ENCODE results near the gene GXYLT1.

Gene GXYLT1

GRCh38 chr12:42174978-42175377, 30.3 kb upstream of the GXYLT1 start:
- Histone ChIP-seq H3K27me3 (ENCODE audit: control insufficient read depth in 1 of 2, insufficient read depth in 2 of 2, low read length in 2 of 2) (no peaks in the 10 kb centered on the region), H3K4me3 (ENCODE audit: low read length in 2 of 2) (no peak overlapping the region), H3K9ac (ENCODE audit: low read length in 2 of 2) (no peak overlapping the region), H3K27ac (ENCODE audit: low read length) (no peak overlapping the region), H3K4me1 (ENCODE audit: control insufficient read depth, insufficient read depth, low read length) (no peaks in the 10 kb centered on the region), H3K36me3 (ENCODE audit: control insufficient read depth in 2 of 2, insufficient read depth in 2 of 2, low read length in 2 of 2) (peaks cover 0 to 3% of the 10 kb centered on the region in 2 donors), H3K9me3 (ENCODE audit: control insufficient read depth in 2 of 2, low read length in 2 of 2) (no peaks in the 10 kb centered on the region)

- H3K9me3 ChIP-seq (ENCODE audit: control insufficient read depth in 2 of 2, low read length in 2 of 2), result no peaks in the 10 kb centered on the region
- no peak overlapping the region for H3K9ac ChIP-seq (ENCODE audit: low read length in 2 of 2)
- H3K27me3 ChIP-seq (ENCODE audit: control insufficient read depth in 1 of 2, insufficient read depth in 2 of 2, low read length in 2 of 2), result no peaks in the 10 kb centered on the region
- no peaks in the 10 kb centered on the region for H3K4me1 ChIP-seq (ENCODE audit: control insufficient read depth, insufficient read depth, low read length)
- H3K4me3 ChIP-seq (ENCODE audit: low read length in 2 of 2), result no peak overlapping the region
- peaks cover 0 to 1% of the 10 kb centered on the region in 2 donors for H3K36me3 ChIP-seq (ENCODE audit: control insufficient read depth in 2 of 2, insufficient read depth in 2 of 2, low read length in 2 of 2)
- no peak overlapping the region for H3K27ac ChIP-seq (ENCODE audit: low read length)
Measured at GRCh38 chr12:42173961-42174521, 29.4 kb upstream of the GXYLT1 start.

- H3K36me3 ChIP-seq (ENCODE audit: control insufficient read depth in 2 of 2, insufficient read depth in 2 of 2, low read length in 2 of 2), result no peaks in the 10 kb centered on the region
- no peaks in the 10 kb centered on the region for H3K9me3 ChIP-seq (ENCODE audit: control insufficient read depth in 2 of 2, low read length in 2 of 2)
- no peaks in the 10 kb centered on the region for H3K27me3 ChIP-seq (ENCODE audit: control insufficient read depth in 1 of 2, insufficient read depth in 2 of 2, low read length in 2 of 2)
- H3K27ac ChIP-seq (ENCODE audit: low read length), result no peak overlapping the region
- H3K9ac ChIP-seq (ENCODE audit: low read length in 2 of 2), result no peak overlapping the region
- H3K4me3 ChIP-seq (ENCODE audit: low read length in 2 of 2), result no peak overlapping the region
- no peaks in the 10 kb centered on the region for H3K4me1 ChIP-seq (ENCODE audit: control insufficient read depth, insufficient read depth, low read length)
Measured at GRCh38 chr12:42172441-42173210, 28.0 kb upstream of the GXYLT1 start.

GRCh38 chr12:42167711-42168110, 23.0 kb upstream of the GXYLT1 start:
- Histone ChIP-seq H3K9me3 (ENCODE audit: control insufficient read depth in 2 of 2, low read length in 2 of 2) (no peaks in the 10 kb centered on the region), H3K4me3 (ENCODE audit: low read length in 2 of 2) (no peak overlapping the region), H3K36me3 (ENCODE audit: control insufficient read depth in 2 of 2, insufficient read depth in 2 of 2, low read length in 2 of 2) (no peaks in the 10 kb centered on the region), H3K27ac (ENCODE audit: low read length) (no peak overlapping the region), H3K4me1 (ENCODE audit: control insufficient read depth, insufficient read depth, low read length) (no peaks in the 10 kb centered on the region), H3K27me3 (ENCODE audit: control insufficient read depth in 1 of 2, insufficient read depth in 2 of 2, low read length in 2 of 2) (no peaks in the 10 kb centered on the region), H3K9ac (ENCODE audit: low read length in 2 of 2) (no peak overlapping the region)

- H3K4me1 ChIP-seq (ENCODE audit: control insufficient read depth, insufficient read depth, low read length), result no peaks in the 10 kb centered on the region
- no peaks in the 10 kb centered on the region for H3K27me3 ChIP-seq (ENCODE audit: control insufficient read depth in 1 of 2, insufficient read depth in 2 of 2, low read length in 2 of 2)
- H3K27ac ChIP-seq (ENCODE audit: low read length), result no peak overlapping the region
- H3K9ac ChIP-seq (ENCODE audit: low read length in 2 of 2), result no peak overlapping the region
- no peaks in the 10 kb centered on the region for H3K9me3 ChIP-seq (ENCODE audit: control insufficient read depth in 2 of 2, low read length in 2 of 2)
- no peak overlapping the region for H3K4me3 ChIP-seq (ENCODE audit: low read length in 2 of 2)
- H3K36me3 ChIP-seq (ENCODE audit: control insufficient read depth in 2 of 2, insufficient read depth in 2 of 2, low read length in 2 of 2), result no peaks in the 10 kb centered on the region
Measured at GRCh38 chr12:42166501-42166900, 21.8 kb upstream of the GXYLT1 start.

GRCh38 chr12:42163913-42164312, 19.2 kb upstream of the GXYLT1 start:
- no peak overlapping the region for H3K27ac ChIP-seq (ENCODE audit: low read length)
- no peaks in the 10 kb centered on the region for H3K9me3 ChIP-seq (ENCODE audit: control insufficient read depth in 2 of 2, low read length in 2 of 2)
- no peak overlapping the region for H3K4me3 ChIP-seq (ENCODE audit: low read length in 2 of 2)
- no peaks in the 10 kb centered on the region for H3K27me3 ChIP-seq (ENCODE audit: control insufficient read depth in 1 of 2, insufficient read depth in 2 of 2, low read length in 2 of 2)
- no peak overlapping the region for H3K9ac ChIP-seq (ENCODE audit: low read length in 2 of 2)
- no peaks in the 10 kb centered on the region for H3K4me1 ChIP-seq (ENCODE audit: control insufficient read depth, insufficient read depth, low read length)
- no peaks in the 10 kb centered on the region for H3K36me3 ChIP-seq (ENCODE audit: control insufficient read depth in 2 of 2, insufficient read depth in 2 of 2, low read length in 2 of 2)

GRCh38 chr12:42162965-42163364, 18.3 kb upstream of the GXYLT1 start:
- Histone ChIP-seq H3K4me1 (ENCODE audit: control insufficient read depth, insufficient read depth, low read length) (no peaks in the 10 kb centered on the region), H3K9me3 (ENCODE audit: control insufficient read depth in 2 of 2, low read length in 2 of 2) (no peaks in the 10 kb centered on the region), H3K4me3 (ENCODE audit: low read length in 2 of 2) (no peak overlapping the region), H3K36me3 (ENCODE audit: control insufficient read depth in 2 of 2, insufficient read depth in 2 of 2, low read length in 2 of 2) (peaks cover 0 to 3% of the 10 kb centered on the region in 2 donors), H3K27ac (ENCODE audit: low read length) (no peak overlapping the region), H3K27me3 (ENCODE audit: control insufficient read depth in 1 of 2, insufficient read depth in 2 of 2, low read length in 2 of 2) (no peaks in the 10 kb centered on the region), H3K9ac (ENCODE audit: low read length in 2 of 2) (no peak overlapping the region)

GRCh38 chr12:42162193-42162592, 17.5 kb upstream of the GXYLT1 start:
- Histone ChIP-seq H3K9ac (ENCODE audit: low read length in 2 of 2) (no peak overlapping the region), H3K9me3 (ENCODE audit: control insufficient read depth in 2 of 2, low read length in 2 of 2) (no peaks in the 10 kb centered on the region), H3K4me3 (ENCODE audit: low read length in 2 of 2) (no peak overlapping the region), H3K4me1 (ENCODE audit: control insufficient read depth, insufficient read depth, low read length) (no peaks in the 10 kb centered on the region), H3K27ac (ENCODE audit: low read length) (no peak overlapping the region), H3K36me3 (ENCODE audit: control insufficient read depth in 2 of 2, insufficient read depth in 2 of 2, low read length in 2 of 2) (peaks cover 0 to 3% of the 10 kb centered on the region in 2 donors), H3K27me3 (ENCODE audit: control insufficient read depth in 1 of 2, insufficient read depth in 2 of 2, low read length in 2 of 2) (no peaks in the 10 kb centered on the region)

- Histone ChIP-seq H3K9ac (ENCODE audit: low read length in 2 of 2) (no peak overlapping the region), H3K27ac (ENCODE audit: low read length) (no peak overlapping the region), H3K4me1 (ENCODE audit: control insufficient read depth, insufficient read depth, low read length) (no peaks in the 10 kb centered on the region), H3K9me3 (ENCODE audit: control insufficient read depth in 2 of 2, low read length in 2 of 2) (no peaks in the 10 kb centered on the region), H3K27me3 (ENCODE audit: control insufficient read depth in 1 of 2, insufficient read depth in 2 of 2, low read length in 2 of 2) (no peaks in the 10 kb centered on the region), H3K4me3 (ENCODE audit: low read length in 2 of 2) (no peak overlapping the region), H3K36me3 (ENCODE audit: control insufficient read depth in 2 of 2, insufficient read depth in 2 of 2, low read length in 2 of 2) (peaks cover 0 to 3% of the 10 kb centered on the region in 2 donors)
Measured at GRCh38 chr12:42161529-42161928, 16.9 kb upstream of the GXYLT1 start.

- no peaks in the 10 kb centered on the region for H3K9me3 ChIP-seq (ENCODE audit: control insufficient read depth in 2 of 2, low read length in 2 of 2)
- H3K4me1 ChIP-seq (ENCODE audit: control insufficient read depth, insufficient read depth, low read length), result no peaks in the 10 kb centered on the region
- no peak overlapping the region for H3K4me3 ChIP-seq (ENCODE audit: low read length in 2 of 2)
- peaks cover 0 to 3% of the 10 kb centered on the region in 2 donors for H3K36me3 ChIP-seq (ENCODE audit: control insufficient read depth in 2 of 2, insufficient read depth in 2 of 2, low read length in 2 of 2)
- no peaks in the 10 kb centered on the region for H3K27me3 ChIP-seq (ENCODE audit: control insufficient read depth in 1 of 2, insufficient read depth in 2 of 2, low read length in 2 of 2)
- no peak overlapping the region for H3K27ac ChIP-seq (ENCODE audit: low read length)
- H3K9ac ChIP-seq (ENCODE audit: low read length in 2 of 2), result no peak overlapping the region
Measured at GRCh38 chr12:42156232-42156631, 11.6 kb upstream of the GXYLT1 start.

- Histone ChIP-seq H3K9me3 (ENCODE audit: control insufficient read depth in 2 of 2, low read length in 2 of 2) (no peaks in the 10 kb centered on the region), H3K4me1 (ENCODE audit: control insufficient read depth, insufficient read depth, low read length) (peaks cover 8% of the 10 kb centered on the region), H3K36me3 (ENCODE audit: control insufficient read depth in 2 of 2, insufficient read depth in 2 of 2, low read length in 2 of 2) (no peaks in the 10 kb centered on the region), H3K27me3 (ENCODE audit: control insufficient read depth in 1 of 2, insufficient read depth in 2 of 2, low read length in 2 of 2) (no peaks in the 10 kb centered on the region), H3K27ac (ENCODE audit: low read length) (no peak overlapping the region), H3K9ac (ENCODE audit: low read length in 2 of 2) (peak overlapping the region in 1 of 2 donors; percentile 78), H3K4me3 (ENCODE audit: low read length in 2 of 2) (peak overlapping the region; percentile 82 to 93)
Measured at GRCh38 chr12:42145552-42146215, 1.0 kb upstream of the GXYLT1 start.

Data from stomach smooth muscle (tissue), 2 donors.